GM12878 (cell line): Measurements from ENCODE around the gene MIAT. TPM values are rescaled to one million over a fixed set of nuclear protein-coding genes. Genes with fewer than 3 reads are reported as not detected.

Experiments
- BHLHE40 ChIP-seq, 2 experiments: fragments of 450-650 bp in 1 of 2; IDR thresholded peaks; 2 replicates each; pipeline ENCODE4 v1.6.1; 2011 to 2017; ENCODE audit warnings: low read depth in 2 of 2, borderline replicate concordance in 1 of 2, improper control_type of control experiment in 1 of 2, low read length in 1 of 2, mild to moderate bottlenecking in 1 of 2
- CBX5 ChIP-seq: sonication (generic); IDR thresholded peaks from 2 replicates; pipeline ENCODE4 v1.6.1; 2016; ENCODE audit warnings: low read depth, moderate library complexity, mild to moderate bottlenecking, inconsistent platforms
- CUX1 ChIP-seq: IDR thresholded peaks from 2 replicates; pipeline ENCODE4 v1.6.1; 2012; ENCODE audit warnings: improper control_type of control experiment, low read depth, low read length; ENCODE audit not compliant: insufficient replicate concordance
- EGR1 ChIP-seq, 2 experiments: IDR thresholded peaks; 1 replicate in 1 of 2; 2 replicates in 1 of 2; pipeline ENCODE4 v1.6.1; 2011 to 2012; ENCODE audit warnings: low read depth in 2 of 2, low read length in 2 of 2, borderline replicate concordance in 1 of 2, mild to moderate bottlenecking in 1 of 2, moderate library complexity in 1 of 2
- HCFC1 ChIP-seq: fragments of 150-350 bp; IDR thresholded peaks from 2 replicates; pipeline ENCODE4 v1.6.1; 2014; ENCODE audit warnings: low read length
- MEF2B ChIP-seq: fragments of 450-650 bp; IDR thresholded peaks from 2 replicates; pipeline ENCODE4 v1.6.1; 2018; ENCODE audit warnings: mild to moderate bottlenecking, moderate library complexity; ENCODE audit not compliant: partially characterized antibody, poor library complexity, severe bottlenecking
- MYB ChIP-seq: fragments of 150-350 bp; IDR thresholded peaks from 2 replicates; pipeline ENCODE4 v1.6.1; 2014; ENCODE audit warnings: mild to moderate bottlenecking, low read depth, low read length, borderline replicate concordance
- MYC ChIP-seq: IDR thresholded peaks from 2 replicates; pipeline ENCODE4 v1.6.1; 2011; ENCODE audit warnings: mild to moderate bottlenecking, low read length, moderate library complexity, inconsistent platforms; ENCODE audit not compliant: insufficient read depth, insufficient replicate concordance, insufficient read length, severe bottlenecking
- NR2C1 ChIP-seq: fragments of 450-650 bp; IDR thresholded peaks from 2 replicates; pipeline ENCODE4 v1.6.1; 2017; ENCODE audit warnings: antibody characterized with exemption, mild to moderate bottlenecking, moderate library complexity
- PKNOX1 ChIP-seq: fragments of 450-650 bp; IDR thresholded peaks from 2 replicates; pipeline ENCODE4 v1.6.1; 2016; ENCODE audit warnings: mild to moderate bottlenecking
- PML ChIP-seq: IDR thresholded peaks from 2 replicates; pipeline ENCODE4 v1.6.1; 2012; ENCODE audit warnings: low read length, inconsistent platforms
- POLR2AphosphoS5 ChIP-seq: IDR thresholded peaks from 2 replicates; pipeline ENCODE4 v1.6.1; 2011; ENCODE audit warnings: mild to moderate bottlenecking, low read length, inconsistent platforms
- RCOR1 ChIP-seq: conservative IDR thresholded peaks from 2 replicates; pipeline ENCODE4 v1.6.1; 2012; ENCODE audit warnings: low read depth, low read length, improper control_type of control experiment
- RFX5 ChIP-seq: IDR thresholded peaks from 2 replicates; pipeline ENCODE4 v1.6.1; 2011; ENCODE audit warnings: low read depth, low read length, improper control_type of control experiment
- SIX5 ChIP-seq: IDR thresholded peaks from 2 replicates; pipeline ENCODE4 v1.6.1; 2011; ENCODE audit warnings: mild to moderate bottlenecking, low read depth, low read length, moderate library complexity; ENCODE audit not compliant: severe bottlenecking
- SKIL ChIP-seq: fragments of 450-650 bp; IDR thresholded peaks from 2 replicates; pipeline ENCODE4 v1.6.1; 2017; ENCODE audit warnings: mild to moderate bottlenecking, low read depth, inconsistent platforms; ENCODE audit not compliant: poor library complexity, severe bottlenecking
- SREBF2 ChIP-seq: IDR thresholded peaks from 2 replicates; pipeline ENCODE4 v1.6.1; 2012; ENCODE audit warnings: mild to moderate bottlenecking, low read length
- STAT3 ChIP-seq: IDR thresholded peaks from 2 replicates; pipeline ENCODE4 v1.6.1; 2011; ENCODE audit warnings: low read depth, low read length, improper control_type of control experiment
- TCF7 ChIP-seq: IDR thresholded peaks from 2 replicates; pipeline ENCODE4 v1.6.1; 2014; ENCODE audit warnings: antibody characterized with exemption, borderline replicate concordance
- YY1 ChIP-seq: IDR thresholded peaks from 2 replicates; pipeline ENCODE4 v1.6.1; 2011; ENCODE audit warnings: low read depth, mild to moderate bottlenecking, low read length
- ZNF207 ChIP-seq: fragments of 450-650 bp; IDR thresholded peaks from 2 replicates; pipeline ENCODE4 v1.6.1; 2014; ENCODE audit warnings: antibody characterized with exemption, mild to moderate bottlenecking, borderline replicate concordance
- ZNF24 ChIP-seq: fragments of 450-650 bp; IDR thresholded peaks from 2 replicates; pipeline ENCODE4 v1.6.1; 2017; ENCODE audit warnings: antibody characterized with exemption, mild to moderate bottlenecking
- ZNF622 ChIP-seq: fragments of 450-650 bp; IDR thresholded peaks from 2 replicates; pipeline ENCODE4 v1.6.1; 2017; ENCODE audit warnings: mild to moderate bottlenecking, inconsistent platforms
- polyA plus RNA-seq, 11 experiments: library from polyadenylated mRNA; depleted of rRNA in 4 of 11; unstranded in 6 of 11; stranded (reverse) in 5 of 11; fragments of >200 nt; fragmentation: Nextera tagmentation in 4 of 11; fragmentation: Illumina TruSeq in 1 of 11; extraction: Ambion mirVana in 4 of 11; extraction: Trizol in 1 of 11; gene quantifications; 1 replicate in 1 of 11; 2 replicates in 10 of 11; pipeline versions ENCODE4 v1.2.1 to v1.2.3, GENCODE V29; 2011 to 2016; ENCODE audit warnings: inconsistent platforms in 2 of 11, missing spikeins in 2 of 11, low read depth in 1 of 11
- total RNA-seq, 4 experiments: library from RNA; depleted of rRNA in 3 of 4; stranded (reverse); fragments of >200 nt in 3 of 4; fragmentation: Illumina TruSeq in 1 of 4; extraction: Trizol in 1 of 4; gene quantifications; 2 replicates each; pipeline versions ENCODE4 v1.2.1 to v1.2.3, GENCODE V29; 2013 to 2021

The MIAT gene
- total and polyA plus RNA-seq, 10 of the 15 experiments (the other 5 are each of a cell fraction or from before 2014, with no cell fraction given) = 0.39 to 13.7 (median 4.6) TPM

- TF ChIP-seq CUX1 = no peak
- no peak for TF ChIP-seq TCF7
- TF ChIP-seq RCOR1 = no peak
- TF ChIP-seq SREBF2 = no peak
- no peak for TF ChIP-seq STAT3
- TF ChIP-seq SKIL = peak; percentile 70
- TF ChIP-seq EGR1 (IDR thresholded peaks at IDR 0.05; ENCODE audit: borderline replicate concordance in 1 of 2, low read depth in 2 of 2, low read length in 2 of 2) = 0 out of 3 replicates have a peak, but pooled peaks of 1 of the 2 experiments have one; percentile 14
- no peak for TF ChIP-seq MYB
- TF ChIP-seq PML = no peak
- TF ChIP-seq SIX5 = no peak
- no peak for TF ChIP-seq NR2C1
- TF ChIP-seq RFX5 = no peak
- TF ChIP-seq ZNF622 = no peak
- no peak for TF ChIP-seq YY1
- TF ChIP-seq BHLHE40 (IDR thresholded peaks at IDR 0.05; ENCODE audit: borderline replicate concordance in 1 of 2, low read depth in 2 of 2, low read length in 1 of 2) = peak; percentile 35 to 65; a peak in 3 of 4 replicates
- TF ChIP-seq PKNOX1 = no peak
- TF ChIP-seq HCFC1 = no peak
- no peak for TF ChIP-seq CBX5
- TF ChIP-seq POLR2AphosphoS5 = peak; percentile 63; the same call in 1 of the 2 replicates
- no peak for TF ChIP-seq ZNF207
- no peak for TF ChIP-seq MYC
- no peak for TF ChIP-seq MEF2B
- no peak for TF ChIP-seq ZNF24
These were observed 14.1 kb downstream of the MIAT start (continued) for GRCh38 chr22:26671317-26672059.
